Stimulated activated CD8-positive, alpha-beta memory T cell treated with anti-CD3 and anti-CD28 coated beads, Interleukin-4, amount 100 ng/mL, for 4 hours (primary cell): ENCODE data around the gene HDAC9.

ENCODE experiments used
- DNase-seq, 2 donors: peaks; one replicate each; pipeline ENCODE4 v3.0.0-alpha.2; 2020; ENCODE audit warnings: low read depth in 2 of 2, low spot score in 1 of 2

HDAC9 gene

GRCh38 chr7:18552943-18553604 lies 57.5 kb downstream of the HDAC9 start:
- DNase-seq = no peak

- DNase-seq = no peak
Observed at GRCh38 chr7:18553605-18554003, 58.1 kb downstream of the HDAC9 start.

- no peak for DNase-seq
Observed at GRCh38 chr7:18555120-18555519, 59.6 kb downstream of the HDAC9 start.

GRCh38 chr7:18555968-18556367 lies 60.4 kb downstream of the HDAC9 start:
- DNase-seq = no peak

GRCh38 chr7:18558503-18558902 lies 63.0 kb downstream of the HDAC9 start:
- no peak for DNase-seq

- DNase-seq = no peak
Observed at GRCh38 chr7:18558910-18559309, 63.4 kb downstream of the HDAC9 start.

- DNase-seq = no peak
Observed at GRCh38 chr7:18559756-18560155, 64.2 kb downstream of the HDAC9 start.

- DNase-seq = no peak
Observed at GRCh38 chr7:18564779-18565178, 69.2 kb downstream of the HDAC9 start.

- DNase-seq = no peak
Observed at GRCh38 chr7:18565337-18565736, 69.8 kb downstream of the HDAC9 start.

- DNase-seq = no peak
Observed at GRCh38 chr7:18566205-18566604, 70.7 kb downstream of the HDAC9 start.

GRCh38 chr7:18566829-18567228 lies 71.3 kb downstream of the HDAC9 start:
- no peak for DNase-seq

GRCh38 chr7:18570441-18570840 lies 74.9 kb downstream of the HDAC9 start:
- no peak for DNase-seq

- DNase-seq = no peak
Observed at GRCh38 chr7:18570890-18571478, 75.4 kb downstream of the HDAC9 start.

- DNase-seq = no peak
Observed at GRCh38 chr7:18572154-18572553, 76.6 kb downstream of the HDAC9 start.

- no peak for DNase-seq
Observed at GRCh38 chr7:18572885-18573284, 77.3 kb downstream of the HDAC9 start.

- DNase-seq = no peak
Observed at GRCh38 chr7:18573410-18574234, 78.1 kb downstream of the HDAC9 start.

GRCh38 chr7:18574235-18574540 lies 78.6 kb downstream of the HDAC9 start:
- DNase-seq = no peak

- DNase-seq = no peak
Observed at GRCh38 chr7:18574676-18575075, 79.1 kb downstream of the HDAC9 start.

- DNase-seq = no peak
Observed at GRCh38 chr7:18575622-18576572, 80.3 kb downstream of the HDAC9 start.

GRCh38 chr7:18577096-18577771 lies 81.7 kb downstream of the HDAC9 start:
- DNase-seq = no peak

- DNase-seq = no peak
Observed at GRCh38 chr7:18579698-18580097, 84.1 kb downstream of the HDAC9 start.
